HepG2 (cell line): ENCODE data around the gene TPD52L2. TPM values are rescaled to one million over a fixed set of nuclear protein-coding genes. Genes with fewer than 3 reads are reported as not detected.

Experiments
- AGO1 ChIP-seq: fragments of 200-400 bp; formaldehyde crosslinking; IDR thresholded peaks from 2 replicates; pipeline ENCODE4 v1.6.1; 2017; ENCODE audit warnings: mild to moderate bottlenecking, low read depth, low read length, moderate library complexity; ENCODE audit not compliant: poor library complexity, severe bottlenecking
- ATF7-NPFF ChIP-seq: sonication (generic); formaldehyde crosslinking; IDR thresholded peaks from 2 replicates; pipeline ENCODE4 v1.8.1; 2023; ENCODE audit warnings: mild to moderate bottlenecking, low read depth, missing genetic modification reagents, moderate library complexity
- CBFB ChIP-seq: sonication (generic); formaldehyde crosslinking; IDR thresholded peaks from 2 replicates; pipeline ENCODE4 v1.4.0; 2020; ENCODE audit warnings: missing genetic modification reagents
- CBX1 ChIP-seq: IDR thresholded peaks from one replicate; pipeline ENCODE4 v1.6.1; 2016; ENCODE audit warnings: antibody characterized with exemption, low read depth
- GTF2F1 ChIP-seq: fragments of 150-350 bp; IDR thresholded peaks from 2 replicates; pipeline ENCODE4 v1.6.1; 2014; ENCODE audit warnings: low read length
- HNRNPL ChIP-seq: fragments of 200-400 bp; formaldehyde crosslinking; IDR thresholded peaks from 2 replicates; pipeline ENCODE4 v1.6.1; 2017; ENCODE audit warnings: mild to moderate bottlenecking, low read depth, low read length
- HOXA3 ChIP-seq: sonication (generic); formaldehyde crosslinking; IDR thresholded peaks from 2 replicates; pipeline ENCODE4 v1.5.0; 2020; ENCODE audit warnings: missing genetic modification reagents
- IKZF1 ChIP-seq: fragments of 450-650 bp; IDR thresholded peaks from 2 replicates; pipeline ENCODE4 v1.7.1; 2016
- NFRKB ChIP-seq: fragments of 450-650 bp; IDR thresholded peaks from 2 replicates; pipeline ENCODE4 v1.6.1; 2017
- PAF1 ChIP-seq: IDR thresholded peaks from 2 replicates; pipeline ENCODE4 v1.6.1; 2016; ENCODE audit warnings: missing genetic modification reagents, missing compliant biosample characterization
- PCBP1 ChIP-seq: fragments of 200-400 bp; formaldehyde crosslinking; IDR thresholded peaks from 2 replicates; pipeline ENCODE4 v1.6.1; 2017; ENCODE audit warnings: mild to moderate bottlenecking, low read depth, low read length, borderline replicate concordance
- PTBP1 ChIP-seq: fragments of 200-400 bp; formaldehyde crosslinking; IDR thresholded peaks from 2 replicates; pipeline ENCODE4 v1.6.1; 2018; ENCODE audit warnings: low read length, low read depth; ENCODE audit not compliant: poor library complexity, severe bottlenecking
- RBFOX2 ChIP-seq: fragments of 200-400 bp; formaldehyde crosslinking; IDR thresholded peaks from 2 replicates; pipeline ENCODE4 v1.6.1; 2017; ENCODE audit warnings: low read depth, mild to moderate bottlenecking, low read length
- RBM22 ChIP-seq: fragments of 200-400 bp; formaldehyde crosslinking; optimal IDR thresholded peaks from 2 replicates; pipeline ENCODE3; 2017; ENCODE audit warnings: mild to moderate bottlenecking, low read length, moderate library complexity
- RXRB ChIP-seq: IDR thresholded peaks from 2 replicates; pipeline ENCODE4 v1.6.1; 2016; ENCODE audit warnings: borderline replicate concordance, missing genetic modification reagents, missing compliant biosample characterization
- SRSF4 ChIP-seq: fragments of 200-400 bp; formaldehyde crosslinking; IDR thresholded peaks from one replicate; pipeline ENCODE4 v1.6.1; 2018; ENCODE audit warnings: mild to moderate bottlenecking, low read depth, low read length, moderate library complexity; ENCODE audit not compliant: poor library complexity, severe bottlenecking
- TP53 ChIP-seq: sonication (generic); formaldehyde crosslinking; conservative IDR thresholded peaks from 2 replicates; pipeline ENCODE4 v1.4.0; 2020; ENCODE audit warnings: missing genetic modification reagents
- ZFX ChIP-seq: sonication (generic); formaldehyde crosslinking; IDR thresholded peaks from 2 replicates; pipeline ENCODE4 v1.4.0; 2020; ENCODE audit warnings: mild to moderate bottlenecking, low read depth, missing genetic modification reagents, moderate library complexity
- ZNF17 ChIP-seq: sonication (generic); formaldehyde crosslinking; IDR thresholded peaks from 2 replicates; pipeline ENCODE4 v1.5.0; 2020; ENCODE audit warnings: mild to moderate bottlenecking, missing genetic modification reagents
- ZNF350 ChIP-seq: sonication (generic); formaldehyde crosslinking; IDR thresholded peaks from 2 replicates; pipeline ENCODE4 v1.4.0; 2020; ENCODE audit warnings: mild to moderate bottlenecking, low read depth, missing genetic modification reagents, borderline replicate concordance
- ZNF484 ChIP-seq: sonication (generic); formaldehyde crosslinking; IDR thresholded peaks from 2 replicates; pipeline ENCODE4 v1.5.1; 2020; ENCODE audit warnings: mild to moderate bottlenecking, low read depth, missing genetic modification reagents, borderline replicate concordance
- ZNF577 ChIP-seq: sonication (generic); formaldehyde crosslinking; IDR thresholded peaks from 2 replicates; pipeline ENCODE4 v1.4.0; 2020; ENCODE audit warnings: mild to moderate bottlenecking, low read depth, missing genetic modification reagents, borderline replicate concordance
- ZNF768 ChIP-seq: sonication (generic); formaldehyde crosslinking; IDR thresholded peaks from 2 replicates; pipeline ENCODE4 v1.4.0; 2020; ENCODE audit warnings: missing genetic modification reagents
- ZNF891 ChIP-seq: sonication (generic); formaldehyde crosslinking; IDR thresholded peaks from 2 replicates; pipeline ENCODE4 v1.5.0; 2020; ENCODE audit warnings: mild to moderate bottlenecking, missing genetic modification reagents
- polyA plus RNA-seq, 8 experiments: library from polyadenylated mRNA; depleted of rRNA in 3 of 8; stranded (reverse) in 7 of 8; unstranded in 1 of 8; fragments of >200 nt; fragmentation: Illumina TruSeq in 4 of 8; extraction: Trizol in 4 of 8; gene quantifications; 2 replicates each; pipeline versions ENCODE4 v1.2.1 to v1.2.3, GENCODE V29; 2011 to 2016; ENCODE audit warnings: low read depth in 4 of 8, missing spikeins in 1 of 8, mixed read lengths in 1 of 8; ENCODE audit not compliant: insufficient read depth in 1 of 8
- total RNA-seq, 5 experiments: library from RNA; depleted of rRNA; stranded (reverse); fragments of >200 nt; fragmentation: Illumina TruSeq; extraction: Trizol; gene quantifications; 2 replicates each; pipeline ENCODE4 v1.2.3, GENCODE V29; 2016; ENCODE audit warnings: low read depth in 1 of 5
- TF ChIP-seq, protein P1 (sequence below): sonication (generic); formaldehyde crosslinking; IDR thresholded peaks from 2 replicates; pipeline ENCODE4 v1.4.0; 2020; ENCODE audit warnings: missing genetic modification reagents
- TF ChIP-seq, protein P2 (sequence below): sonication (generic); formaldehyde crosslinking; IDR thresholded peaks from 2 replicates; pipeline ENCODE4 v1.8.0; 2022; ENCODE audit warnings: missing genetic modification reagents, mild to moderate bottlenecking, borderline replicate concordance
- TF ChIP-seq, protein P3 (sequence below): IDR thresholded peaks from 2 replicates; pipeline ENCODE4 v1.6.1; 2016; ENCODE audit warnings: missing biosample characterization, missing genetic modification reagents, low read depth

The TPD52L2 gene
- total and polyA plus RNA-seq, 2 of the 13 experiments (the other 11 are each of a cell fraction or from before 2014, with no cell fraction given) = 156 to 184 TPM

DNA sequence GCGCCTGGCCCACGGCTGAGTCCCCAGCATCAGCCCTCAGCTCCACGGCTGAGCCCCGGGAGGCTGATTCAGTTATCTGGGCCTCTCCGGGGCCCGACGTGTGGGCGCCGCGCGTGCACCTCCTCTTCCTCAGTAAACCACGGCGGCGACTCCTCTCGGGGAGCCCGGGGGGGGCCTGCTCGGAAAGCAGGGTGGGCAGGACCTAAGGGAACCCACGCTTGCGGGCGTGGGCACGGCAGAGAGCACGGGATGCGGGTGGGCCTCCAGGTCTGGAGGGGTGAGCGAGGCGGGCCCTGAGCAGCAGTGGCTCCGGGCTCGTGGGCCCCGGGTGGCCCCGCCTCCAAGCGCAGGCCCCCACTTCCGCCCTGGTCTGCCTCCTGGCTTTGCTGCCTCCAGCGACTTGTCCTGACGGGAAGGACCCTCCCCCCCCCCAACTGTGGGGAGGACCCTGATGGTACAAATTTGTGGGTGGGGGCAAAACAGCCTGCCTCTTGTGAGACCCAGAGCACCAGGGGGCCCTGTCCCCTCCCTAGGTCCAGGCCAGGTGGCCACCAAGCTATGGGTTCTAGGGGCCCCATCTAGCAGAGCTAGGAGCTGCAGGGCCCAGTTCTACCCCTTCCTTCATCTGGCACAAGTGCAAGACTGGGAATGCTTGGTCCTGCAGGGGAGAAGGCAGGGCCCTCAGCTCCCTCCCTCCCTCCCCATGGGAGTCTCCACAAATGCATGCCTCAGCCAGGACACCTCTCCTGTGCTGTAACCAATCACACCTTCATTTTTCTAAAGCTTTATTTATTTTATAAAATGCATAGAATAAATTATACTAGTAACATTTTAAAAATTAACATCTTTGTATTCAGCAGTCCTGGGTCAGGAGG lies 74.2 kb downstream of the TPD52L2 start (continued):
- peak; percentile 88 for TF ChIP-seq PAF1 (CRISPR knock-in tag)
- no peak for TF ChIP-seq ATF7-NPFF
- TF ChIP-seq RXRB = no peak
- peak; percentile 5; the same call in 1 of the 2 replicates for TF ChIP-seq ZFX (CRISPR knock-in tag)
- TF ChIP-seq PTBP1 = peak; percentile 30
- peak; percentile 19 for TF ChIP-seq SRSF4
- TF ChIP-seq, protein P1, sequence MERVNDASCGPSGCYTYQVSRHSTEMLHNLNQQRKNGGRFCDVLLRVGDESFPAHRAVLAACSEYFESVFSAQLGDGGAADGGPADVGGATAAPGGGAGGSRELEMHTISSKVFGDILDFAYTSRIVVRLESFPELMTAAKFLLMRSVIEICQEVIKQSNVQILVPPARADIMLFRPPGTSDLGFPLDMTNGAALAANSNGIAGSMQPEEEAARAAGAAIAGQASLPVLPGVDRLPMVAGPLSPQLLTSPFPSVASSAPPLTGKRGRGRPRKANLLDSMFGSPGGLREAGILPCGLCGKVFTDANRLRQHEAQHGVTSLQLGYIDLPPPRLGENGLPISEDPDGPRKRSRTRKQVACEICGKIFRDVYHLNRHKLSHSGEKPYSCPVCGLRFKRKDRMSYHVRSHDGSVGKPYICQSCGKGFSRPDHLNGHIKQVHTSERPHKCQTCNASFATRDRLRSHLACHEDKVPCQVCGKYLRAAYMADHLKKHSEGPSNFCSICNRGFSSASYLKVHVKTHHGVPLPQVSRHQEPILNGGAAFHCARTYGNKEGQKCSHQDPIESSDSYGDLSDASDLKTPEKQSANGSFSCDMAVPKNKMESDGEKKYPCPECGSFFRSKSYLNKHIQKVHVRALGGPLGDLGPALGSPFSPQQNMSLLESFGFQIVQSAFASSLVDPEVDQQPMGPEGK = peak; percentile 35; the same call in 1 of the 2 replicates
- no peak for TF ChIP-seq TP53
- 0 out of 2 replicates have a peak, but pooled peaks have one; percentile 29 for TF ChIP-seq PCBP1
- TF ChIP-seq, protein P2, sequence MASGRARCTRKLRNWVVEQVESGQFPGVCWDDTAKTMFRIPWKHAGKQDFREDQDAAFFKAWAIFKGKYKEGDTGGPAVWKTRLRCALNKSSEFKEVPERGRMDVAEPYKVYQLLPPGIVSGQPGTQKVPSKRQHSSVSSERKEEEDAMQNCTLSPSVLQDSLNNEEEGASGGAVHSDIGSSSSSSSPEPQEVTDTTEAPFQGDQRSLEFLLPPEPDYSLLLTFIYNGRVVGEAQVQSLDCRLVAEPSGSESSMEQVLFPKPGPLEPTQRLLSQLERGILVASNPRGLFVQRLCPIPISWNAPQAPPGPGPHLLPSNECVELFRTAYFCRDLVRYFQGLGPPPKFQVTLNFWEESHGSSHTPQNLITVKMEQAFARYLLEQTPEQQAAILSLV (CRISPR knock-in tag) = no peak
- TF ChIP-seq ZNF17 (CRISPR knock-in tag) = no peak
- no peak for TF ChIP-seq GTF2F1
- TF ChIP-seq IKZF1 = no peak
- peak; percentile 79 for TF ChIP-seq AGO1
- TF ChIP-seq, protein P3, sequence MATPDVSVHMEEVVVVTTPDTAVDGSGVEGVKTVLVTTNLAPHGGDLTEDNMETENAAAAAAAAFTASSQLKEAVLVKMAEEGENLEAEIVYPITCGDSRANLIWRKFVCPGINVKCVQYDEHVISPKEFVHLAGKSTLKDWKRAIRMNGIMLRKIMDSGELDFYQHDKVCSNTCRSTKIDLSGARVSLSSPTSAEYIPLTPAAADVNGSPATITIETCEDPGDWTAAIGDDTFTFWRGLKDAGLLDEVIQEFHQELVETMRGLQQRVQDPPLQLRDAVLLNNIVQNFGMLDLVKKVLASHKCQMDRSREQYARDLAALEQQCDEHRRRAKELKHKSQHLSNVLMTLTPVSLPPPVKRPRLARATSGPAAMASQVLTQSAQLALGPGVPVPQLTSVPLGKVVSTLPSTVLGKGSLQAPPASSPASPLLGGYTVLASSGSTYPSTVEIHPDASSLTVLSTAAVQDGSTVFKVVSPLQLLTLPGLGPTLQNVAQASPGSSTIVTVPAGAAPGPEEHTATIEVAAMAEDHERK (CRISPR knock-in tag) = no peak
- TF ChIP-seq NFRKB = no peak
- TF ChIP-seq ZNF350 = no peak
- no peak for TF ChIP-seq ZNF891 (CRISPR knock-in tag)
- peak; percentile 33; the same call in 1 of the 2 replicates for TF ChIP-seq ZNF768
- TF ChIP-seq CBFB (CRISPR knock-in tag) = no peak
- TF ChIP-seq CBX1 = no peak
- TF ChIP-seq HNRNPL = peak; percentile 60; the same call in 1 of the 2 replicates
- peak; percentile 9; the same call in 1 of the 2 replicates for TF ChIP-seq HOXA3
- TF ChIP-seq RBM22 = peak; percentile 12
- no peak for TF ChIP-seq ZNF577 (CRISPR knock-in tag)
- no peak for TF ChIP-seq ZNF484
- TF ChIP-seq RBFOX2 = peak; percentile 35; the same call in 1 of the 2 replicates
